CD1c-positive myeloid dendritic cell (primary cell): ENCODE measurements around the gene SLC17A8.
"Not testable (repeated sequence)": the region's sequence is repeated elsewhere in the genome, so short reads cannot be mapped to it uniquely, and the experiment has no call there.

ENCODE experiments used
- DNase-seq: peaks from one replicate; pipeline ENCODE4 v3.0.0-alpha.2; 2016; ENCODE audit errors: extremely low spot score

SLC17A8 gene

GRCh38 chr12:100427078-100427477, 70.2 kb downstream of the SLC17A8 start:
- DNase-seq: no peak

GRCh38 chr12:100430251-100430650, 73.4 kb downstream of the SLC17A8 start:
- not testable (repeated sequence) for DNase-seq

DNA sequence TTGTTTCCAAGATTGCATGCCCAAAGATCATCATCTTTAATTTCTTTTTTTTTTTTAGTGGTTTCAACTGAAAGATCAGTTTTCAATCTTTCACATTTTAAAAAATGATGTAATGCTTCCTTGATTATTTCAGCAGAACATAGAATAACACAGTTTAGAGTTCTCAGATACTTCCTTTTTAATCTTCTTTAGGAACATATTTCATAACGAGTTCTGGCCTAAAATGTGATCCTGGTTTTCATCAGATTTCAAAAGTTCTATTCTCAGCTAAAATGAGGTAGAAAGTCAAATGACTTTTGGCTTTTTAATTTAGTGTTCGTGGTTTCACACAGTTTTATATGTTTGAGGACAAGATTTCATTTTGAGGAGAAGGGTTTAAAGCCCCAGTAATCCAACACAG, 76.8 kb downstream of the SLC17A8 start:
- peak; percentile 7 for DNase-seq

- DNase-seq: no peak
Observed at GRCh38 chr12:100434177-100434576, 77.3 kb downstream of the SLC17A8 start.

DNA sequence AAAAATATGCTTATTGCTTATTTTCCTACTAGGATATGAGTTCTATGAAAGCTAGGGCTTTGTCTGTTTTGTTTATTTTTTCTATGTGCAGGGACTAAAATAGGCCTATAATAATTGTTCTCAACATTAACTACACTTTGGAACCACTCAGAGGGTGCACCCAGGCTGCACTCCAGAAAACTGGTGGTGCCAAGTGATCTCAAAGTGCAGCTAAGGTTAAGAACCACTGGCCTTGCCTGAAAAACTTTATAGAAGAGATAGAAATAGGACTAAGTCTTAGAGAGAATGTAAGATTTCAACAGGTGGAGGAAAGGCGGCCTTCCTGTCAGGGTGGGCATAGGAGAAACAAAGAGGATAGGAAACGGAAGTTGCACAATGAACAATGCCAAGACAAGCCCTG, 79.1 kb downstream of the SLC17A8 start:
- no peak for DNase-seq

DNA sequence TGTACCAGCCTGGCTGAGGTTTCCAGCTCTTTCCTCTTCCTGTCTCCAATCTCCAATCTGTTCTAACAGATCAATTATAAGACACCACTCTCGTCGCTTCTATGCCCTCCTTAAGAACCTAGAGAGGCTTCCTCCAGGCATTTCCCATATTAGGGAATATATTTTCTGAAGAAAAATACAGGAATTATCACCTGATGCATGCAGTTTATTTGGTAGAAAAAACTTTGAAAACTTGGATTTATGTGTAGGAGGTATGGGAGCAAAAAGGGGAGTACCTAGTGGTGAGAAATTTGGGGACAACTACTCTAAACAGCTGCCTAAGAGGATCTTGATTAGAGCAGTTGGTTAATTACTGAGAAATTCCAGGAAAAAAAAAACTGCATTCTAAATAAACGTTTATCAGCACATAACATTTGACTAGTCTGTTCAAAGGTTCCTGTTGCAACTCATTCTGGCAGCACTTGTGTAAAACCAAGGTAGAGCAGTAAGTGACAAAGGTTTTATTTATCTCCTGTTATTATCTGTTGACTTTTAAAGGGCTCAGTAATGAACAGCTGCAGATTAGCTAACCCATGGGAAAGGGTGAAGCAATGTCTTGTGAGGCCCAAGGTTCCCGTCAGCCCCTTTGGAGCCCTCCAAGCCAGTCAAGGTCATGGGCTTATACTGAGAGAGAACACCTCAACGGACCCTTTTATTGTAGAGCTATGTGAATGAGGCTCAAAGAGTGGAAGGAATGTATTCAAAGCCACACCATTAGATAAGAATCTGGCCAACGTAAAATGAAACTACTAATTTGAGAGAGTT, 80.4 kb downstream of the SLC17A8 start:
- DNase-seq: no peak

DNA sequence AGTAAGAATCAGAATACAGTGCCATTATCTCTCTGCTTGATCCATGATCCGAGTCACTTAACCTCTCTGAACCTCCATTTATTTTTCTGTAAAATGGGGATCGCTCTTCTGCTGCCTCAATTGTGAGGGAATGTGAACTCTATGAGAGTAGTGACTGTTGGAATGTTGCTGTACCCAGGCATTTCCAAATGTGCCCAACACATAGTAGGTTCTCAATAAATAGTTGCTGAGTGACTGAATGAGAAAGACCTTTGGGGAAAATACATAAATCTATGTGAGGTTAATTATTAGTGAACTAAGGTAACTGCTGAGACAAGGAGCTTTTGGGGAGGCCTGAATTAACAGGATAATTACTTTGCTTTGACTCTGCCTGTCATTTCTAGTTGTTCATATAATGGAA, 82.9 kb downstream of the SLC17A8 start:
- no peak for DNase-seq

DNA sequence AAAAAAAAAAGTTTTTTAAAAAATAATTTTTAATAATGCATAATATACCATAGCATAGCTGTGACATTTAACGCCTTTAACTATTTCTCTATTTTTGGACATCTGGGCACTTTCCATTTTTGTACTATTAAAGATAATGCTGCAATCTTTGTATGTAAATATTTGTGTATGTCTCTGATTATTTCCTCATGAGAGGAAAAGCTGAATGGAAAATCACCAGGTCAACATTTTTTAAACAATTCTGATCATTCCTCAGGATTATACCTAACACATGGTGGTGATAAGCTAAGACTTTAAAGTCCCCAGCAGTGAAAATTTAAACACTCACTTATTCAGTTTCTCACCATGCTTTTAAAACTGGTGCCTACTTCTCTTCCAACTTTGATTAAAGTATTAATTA, 85.5 kb downstream of the SLC17A8 start:
- no peak for DNase-seq

DNA sequence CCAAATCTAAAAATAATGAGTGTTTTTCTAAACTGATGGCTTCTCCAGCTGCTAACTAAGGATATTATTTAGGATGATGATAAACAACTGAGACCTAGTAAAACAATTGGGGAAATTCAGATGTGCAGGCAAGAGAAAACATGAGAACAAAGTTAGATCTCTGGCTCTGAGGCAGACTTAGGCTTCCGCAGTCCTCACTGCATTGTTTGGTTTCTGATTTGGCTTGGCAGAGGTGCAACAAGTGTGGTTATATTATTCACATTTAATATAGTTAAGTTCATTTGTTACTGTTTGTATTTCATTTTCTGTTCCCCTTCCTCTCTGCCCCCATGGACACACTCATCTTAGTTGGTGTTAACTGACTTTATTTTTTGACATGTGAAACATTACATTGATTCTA, 86.6 kb downstream of the SLC17A8 start:
- no peak for DNase-seq

DNA sequence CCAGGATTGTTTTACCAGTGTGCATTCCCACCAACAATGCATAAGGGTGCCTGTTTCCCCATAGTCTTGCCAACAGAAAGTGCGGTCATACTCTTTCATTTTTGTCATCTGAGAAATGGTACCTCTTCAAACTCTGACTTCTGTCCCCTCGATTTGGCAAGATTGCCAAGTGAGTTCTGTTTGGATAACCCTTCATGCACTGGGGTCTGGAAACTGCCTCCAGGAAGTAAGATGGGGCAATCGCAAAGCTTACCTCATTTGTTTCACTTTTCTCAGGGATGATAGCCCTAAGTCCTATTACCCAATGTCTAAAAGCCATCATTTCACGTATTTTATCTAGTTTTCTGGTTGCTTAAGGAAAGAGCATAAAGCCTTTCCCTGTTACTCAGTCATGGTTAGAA, 88.2 kb downstream of the SLC17A8 start:
- no peak for DNase-seq

DNA sequence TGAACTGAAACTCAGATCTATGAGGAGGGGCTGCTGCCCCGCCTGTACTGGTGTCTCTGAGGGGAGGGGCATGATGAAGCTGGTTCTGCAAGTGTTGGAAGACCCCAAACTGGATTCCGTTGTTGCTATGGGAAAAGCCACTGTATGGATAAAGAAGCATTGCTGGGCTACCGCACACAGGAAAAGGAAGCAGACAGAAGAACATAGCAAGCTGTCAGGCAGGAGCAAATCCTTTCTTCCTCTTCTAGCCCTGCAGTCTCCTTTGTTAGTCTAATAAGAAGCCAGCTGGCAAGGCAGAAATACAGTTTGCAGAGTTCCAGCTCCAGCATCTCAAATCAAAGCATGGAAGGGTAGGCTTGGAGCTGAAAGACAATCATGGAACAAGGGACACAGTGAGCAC, 90.5 kb downstream of the SLC17A8 start:
- no peak for DNase-seq

DNA sequence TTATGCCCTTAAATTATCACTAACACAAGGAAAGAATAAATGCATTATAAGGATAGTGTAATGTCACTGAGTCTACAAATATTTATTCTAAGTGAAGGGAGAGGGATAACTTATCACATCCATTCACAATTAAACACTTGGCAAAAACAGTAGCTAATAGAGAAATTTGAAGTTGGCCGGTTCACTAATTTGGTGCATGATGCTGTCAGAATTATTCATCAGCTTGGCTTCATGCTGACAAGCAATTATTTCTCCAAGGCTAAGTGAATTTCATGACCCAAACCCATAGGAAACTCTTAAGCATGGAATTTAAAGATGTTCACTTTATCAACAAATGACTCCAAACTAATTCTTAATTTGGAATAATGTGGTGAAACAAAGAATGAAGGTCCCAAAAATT, 91.8 kb downstream of the SLC17A8 start:
- no peak for DNase-seq

DNA sequence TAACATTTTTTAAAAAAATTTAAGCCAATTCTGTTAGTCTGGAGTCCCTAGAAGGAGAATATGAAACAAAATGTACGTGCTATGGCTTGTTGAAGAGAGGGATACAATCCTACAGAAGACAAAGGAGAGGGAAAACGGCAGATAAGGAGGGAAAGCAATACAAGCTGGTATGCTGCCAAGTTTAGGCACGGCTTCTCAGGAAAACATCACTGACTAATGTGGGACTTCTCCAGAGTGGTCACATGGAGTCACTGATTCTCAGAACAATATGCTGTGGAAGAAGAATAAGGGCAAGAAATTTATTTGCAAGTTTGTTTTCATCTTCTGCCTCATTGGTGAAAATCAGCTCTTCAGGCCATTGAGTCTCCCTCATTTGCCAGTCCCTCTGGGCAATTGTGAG, 93.9 kb downstream of the SLC17A8 start:
- DNase-seq: no peak

DNA sequence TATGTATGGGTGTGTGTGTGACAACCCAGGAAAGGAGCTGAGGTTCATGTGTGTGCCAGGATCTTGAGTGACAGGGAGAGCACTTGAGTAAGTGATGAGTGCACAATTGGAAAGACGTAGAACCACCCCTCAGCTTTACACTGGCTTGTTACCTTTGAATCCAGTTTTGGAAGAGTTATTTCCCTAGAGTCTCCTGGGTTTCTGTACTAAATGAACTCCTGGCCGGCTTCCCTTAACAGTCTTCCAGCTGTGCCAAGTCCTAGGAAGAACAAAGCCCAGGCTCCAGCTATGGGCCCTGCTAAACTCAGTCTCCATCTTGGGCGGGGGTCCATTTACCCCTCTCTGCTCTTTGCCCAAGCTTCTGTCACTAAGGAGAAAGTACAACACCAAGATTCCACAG, 97.1 kb downstream of the SLC17A8 start:
- DNase-seq: no peak

- DNase-seq: no peak
Observed at GRCh38 chr12:100455896-100456295, 99.0 kb downstream of the SLC17A8 start.

DNA sequence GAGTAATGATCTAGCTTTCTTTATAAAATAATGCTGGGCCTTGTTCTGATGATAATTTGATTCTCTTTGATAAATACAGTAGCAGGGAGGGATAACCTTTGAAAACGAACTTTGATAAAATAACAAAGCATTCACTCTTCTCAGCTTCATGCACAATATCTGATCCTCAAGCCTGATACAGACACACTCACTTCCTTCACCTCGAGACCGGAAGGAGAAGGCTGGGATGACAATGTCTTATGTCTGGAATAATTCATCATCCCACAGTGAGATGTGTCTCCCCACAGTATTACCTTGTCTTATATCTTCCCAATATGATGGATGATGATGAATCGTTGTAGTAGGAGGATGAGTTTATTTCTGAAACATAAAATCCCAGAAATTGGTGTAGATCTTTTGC, 101.3 kb downstream of the SLC17A8 start:
- DNase-seq: no peak

DNA sequence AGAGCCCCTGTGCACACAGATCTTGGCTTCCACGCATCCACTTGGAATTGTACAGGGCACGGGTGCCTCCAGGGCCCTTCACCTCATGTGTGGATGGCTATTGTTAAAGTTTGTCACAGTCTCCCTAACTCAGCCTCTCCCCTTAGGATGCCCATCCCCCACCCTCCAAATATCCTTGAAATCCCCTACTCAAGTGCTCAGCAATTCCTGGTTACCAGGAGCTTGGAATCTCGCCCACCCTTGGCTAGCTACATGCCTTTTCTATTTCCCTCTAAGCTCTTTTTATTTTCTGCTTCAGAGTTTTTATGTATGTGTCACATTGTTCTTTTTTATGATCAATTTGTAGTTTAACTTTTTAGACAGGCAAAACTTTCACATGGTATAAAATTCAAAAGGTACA, 103.8 kb downstream of the SLC17A8 start:
- no peak for DNase-seq

GRCh38 chr12:100461330-100461973, 104.6 kb downstream of the SLC17A8 start:
- no peak for DNase-seq

GRCh38 chr12:100463661-100464060, 106.8 kb downstream of the SLC17A8 start:
- no peak for DNase-seq

- DNase-seq: no peak
Observed at GRCh38 chr12:100464529-100464928, 107.7 kb downstream of the SLC17A8 start.

GRCh38 chr12:100468126-100468525, 111.3 kb downstream of the SLC17A8 start:
- DNase-seq: no peak
